Vagina (tissue), 2 donors: ENCODE data around the gene COQ3. TPM values are rescaled to one million over a fixed set of nuclear protein-coding genes. Genes with fewer than 3 reads are reported as not detected.

Source experiments
- DNase-seq, 2 donors: peaks; one replicate each; pipeline ENCODE4 v3.0.0-alpha.2; 2017; ENCODE audit errors: extremely low spot score in 2 of 2
- H3K27ac ChIP-seq: fragments of 200-600 bp; sonication (generic); one replicate; pipeline ENCODE4 v1.5.1; 2019
- H3K27me3 ChIP-seq: fragments of 200-600 bp; sonication (generic); one replicate; pipeline ENCODE4 v1.5.1; 2019
- H3K36me3 ChIP-seq, 2 donors: fragments of 200-600 bp; sonication (generic); one replicate each; pipeline ENCODE4 v1.5.1; 2017 to 2019
- H3K4me1 ChIP-seq: fragments of 200-600 bp; sonication (generic); one replicate; pipeline ENCODE4 v1.5.1; 2019
- H3K4me3 ChIP-seq, 2 donors: fragments of 200-600 bp; sonication (generic); 1 replicate in 1 of 2; 2 replicates in 1 of 2; pipeline ENCODE4 v1.5.1; 2016 to 2019
- H3K9me3 ChIP-seq: fragments of 200-600 bp; sonication (generic); one replicate; pipeline ENCODE4 v1.5.1; 2019
- CTCF ChIP-seq, 3 experiments: fragments of 450-650 bp in 2 of 3; fragments of 200-600 bp in 1 of 3; sonication (generic) in 1 of 3; IDR thresholded peaks; one replicate each; pipeline ENCODE4 v1.5.1; 2017 to 2019; ENCODE audit warnings: antibody characterized with exemption in 3 of 3, mild to moderate bottlenecking in 2 of 3, moderate library complexity in 2 of 3
- POLR2A ChIP-seq, 2 donors: fragments of 450-650 bp; IDR thresholded peaks; one replicate each; pipeline ENCODE4 v1.6.1; 2017; ENCODE audit warnings: antibody characterized with exemption in 2 of 2, mild to moderate bottlenecking in 2 of 2, moderate library complexity in 2 of 2
- POLR2AphosphoS5 ChIP-seq, 2 donors: sonication (generic); formaldehyde crosslinking; IDR thresholded peaks; one replicate each; pipeline ENCODE4 v1.9.0; 2017; ENCODE audit warnings: antibody characterized with exemption in 2 of 2, mild to moderate bottlenecking in 2 of 2, low read depth in 1 of 2; ENCODE audit not compliant: insufficient read depth in 1 of 2
- intact Hi-C: fragments of 100-400 bp; cut with DNase I; formaldehyde crosslinking; loops from one replicate; pipeline ENCODE4 v1.15.1; 2023
- total RNA-seq: library from RNA; depleted of rRNA; stranded (reverse); fragments of >200 nt; gene quantifications from one replicate; pipeline ENCODE4 v1.2.3, GENCODE V29; 2016

COQ3 gene
- total RNA-seq, 1 donor from 2014 or later: 3.7 TPM

GRCh38 chr6:99348288-99349170 lies 45.5 kb downstream of the COQ3 start:
- H3K4me3 ChIP-seq: peak overlapping the region; percentile 63
- no peaks in the 10 kb centered on the region for H3K27me3 ChIP-seq
- H3K4me1 ChIP-seq: peaks cover 14% of the 10 kb centered on the region
- no peak for TF ChIP-seq POLR2AphosphoS5 (IDR thresholded peaks at IDR 0.05; ENCODE audit: insufficient read depth in 1 of 2, low read depth in 1 of 2)
- no peak for TF ChIP-seq CTCF (IDR thresholded peaks at IDR 0.05)
- no peak for TF ChIP-seq POLR2A (IDR thresholded peaks at IDR 0.05)
- H3K9me3 ChIP-seq: no peaks in the 10 kb centered on the region
- H3K36me3 ChIP-seq: no peaks in the 10 kb centered on the region
- intact Hi-C loops: no loop called here
- DNase-seq: no peak
- peak overlapping the region; percentile 46 for H3K27ac ChIP-seq

- H3K27ac ChIP-seq: no peak overlapping the region
- H3K4me3 ChIP-seq: no peak overlapping the region
- no peak for DNase-seq
- H3K36me3 ChIP-seq: no peaks in the 10 kb centered on the region
- TF ChIP-seq POLR2AphosphoS5 (IDR thresholded peaks at IDR 0.05; ENCODE audit: insufficient read depth in 1 of 2, low read depth in 1 of 2) (no peak), CTCF (IDR thresholded peaks at IDR 0.05) (no peak), POLR2A (IDR thresholded peaks at IDR 0.05) (no peak)
- intact Hi-C loops: no loop called here
- peaks cover 14% of the 10 kb centered on the region for H3K4me1 ChIP-seq
- no peaks in the 10 kb centered on the region for H3K27me3 ChIP-seq
- no peaks in the 10 kb centered on the region for H3K9me3 ChIP-seq
These were observed 46.2 kb downstream of the COQ3 start for GRCh38 chr6:99347804-99348203.

GRCh38 chr6:99346595-99346994 lies 47.4 kb downstream of the COQ3 start:
- intact Hi-C loops: no loop called here
- H3K4me3 ChIP-seq: no peak overlapping the region
- H3K9me3 ChIP-seq: no peaks in the 10 kb centered on the region
- no peak for DNase-seq
- H3K27ac ChIP-seq: no peak overlapping the region
- H3K27me3 ChIP-seq: no peaks in the 10 kb centered on the region
- H3K36me3 ChIP-seq: no peaks in the 10 kb centered on the region
- H3K4me1 ChIP-seq: peaks cover 14% of the 10 kb centered on the region
- TF ChIP-seq POLR2A (IDR thresholded peaks at IDR 0.05) (no peak), CTCF (IDR thresholded peaks at IDR 0.05) (no peak), POLR2AphosphoS5 (IDR thresholded peaks at IDR 0.05; ENCODE audit: insufficient read depth in 1 of 2, low read depth in 1 of 2) (no peak)

- no peak for TF ChIP-seq POLR2AphosphoS5 (IDR thresholded peaks at IDR 0.05; ENCODE audit: insufficient read depth in 1 of 2, low read depth in 1 of 2)
- no peak for TF ChIP-seq CTCF (IDR thresholded peaks at IDR 0.05)
- no peak for TF ChIP-seq POLR2A (IDR thresholded peaks at IDR 0.05)
- H3K4me3 ChIP-seq: no peak overlapping the region
- no peaks in the 10 kb centered on the region for H3K36me3 ChIP-seq
- intact Hi-C loops: no loop called here
- no peak for DNase-seq
- H3K27me3 ChIP-seq: no peaks in the 10 kb centered on the region
- H3K27ac ChIP-seq: no peak overlapping the region
- H3K9me3 ChIP-seq: no peaks in the 10 kb centered on the region
- peaks cover 8% of the 10 kb centered on the region for H3K4me1 ChIP-seq
These were observed 48.8 kb downstream of the COQ3 start for GRCh38 chr6:99345164-99345563.

GRCh38 chr6:99344289-99344688 lies 49.7 kb downstream of the COQ3 start:
- DNase-seq: no peak
- no peaks in the 10 kb centered on the region for H3K27me3 ChIP-seq
- H3K4me3 ChIP-seq: no peak overlapping the region
- intact Hi-C loops: no loop called here
- TF ChIP-seq POLR2AphosphoS5 (IDR thresholded peaks at IDR 0.05; ENCODE audit: insufficient read depth in 1 of 2, low read depth in 1 of 2) (no peak), POLR2A (IDR thresholded peaks at IDR 0.05) (no peak), CTCF (IDR thresholded peaks at IDR 0.05) (no peak)
- peaks cover 8% of the 10 kb centered on the region for H3K4me1 ChIP-seq
- no peaks in the 10 kb centered on the region for H3K9me3 ChIP-seq
- H3K36me3 ChIP-seq: no peaks in the 10 kb centered on the region
- no peak overlapping the region for H3K27ac ChIP-seq
